ENCODE measurements around the gene MYO5A. TPM values are rescaled to one million over a fixed set of nuclear protein-coding genes. Genes with fewer than 3 reads are reported as not detected.

The MYO5A gene
- total RNA-seq, 1 experiment from 2014 or later: 21.8 TPM

DNA sequence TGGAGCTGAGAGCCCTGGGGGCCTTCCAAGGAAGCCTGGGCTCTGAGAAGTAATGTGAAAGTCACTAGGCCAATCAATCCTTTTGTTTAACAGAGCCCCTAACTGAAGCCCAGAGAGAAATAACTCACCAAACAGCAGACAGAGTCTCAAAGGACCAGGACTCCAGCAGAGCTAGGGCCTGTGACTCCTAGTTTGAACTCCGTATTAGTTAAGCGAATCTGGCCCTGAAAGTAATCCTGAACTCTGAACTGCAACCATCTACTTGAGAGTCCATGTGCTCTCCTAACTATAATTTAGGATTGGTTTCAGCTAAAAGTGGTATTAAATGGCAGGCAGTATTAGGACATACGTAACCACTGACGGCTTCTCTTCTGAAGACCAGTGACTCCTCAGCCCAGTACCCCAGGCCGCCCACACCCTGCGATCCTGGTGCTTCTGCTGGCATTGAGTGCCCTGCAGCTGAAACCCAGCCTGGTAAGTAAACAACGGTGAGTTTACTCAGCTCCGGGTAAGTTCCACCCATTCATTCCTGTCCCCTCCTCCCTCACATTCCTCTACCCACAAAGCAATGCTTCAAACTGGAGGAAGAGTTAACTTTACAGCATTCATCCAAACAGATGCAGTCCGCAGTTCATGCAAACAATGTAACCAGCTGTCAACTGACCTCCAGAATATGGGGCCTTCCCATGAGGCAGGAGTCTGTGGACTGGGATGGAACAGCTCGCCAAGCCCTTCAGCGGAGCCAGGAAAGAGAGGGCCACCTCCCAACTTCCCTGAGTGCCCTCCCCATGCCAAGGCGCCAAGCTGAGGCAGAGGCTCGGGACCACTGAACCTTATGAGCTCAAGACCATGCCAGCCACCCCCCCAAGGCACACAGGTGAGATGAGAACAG, 240.4 kb downstream of the MYO5A start:
- Mint-ChIP-seq H3K9me3 (peaks cover 13 to 23% of the 10 kb centered on the region in 2 experiments; a peak in 4 of 5 replicates), H3K27me3 (ENCODE audit: low read depth) (no peaks in the 10 kb centered on the region), H3K27ac (peak overlapping the region; percentile 36 to 81 (median 44); a peak in 4 of 7 replicates), H3K4me3 (no peak overlapping the region), H3K36me3 (ENCODE audit: insufficient read depth in 1 of 3, low read depth in 3 of 3) (peaks cover 35 to 49% (median 41%) of the 10 kb centered on the region in 3 experiments), H3K4me1 (peaks cover 37 to 42% of the 10 kb centered on the region in 2 experiments)
- Histone ChIP-seq H3K18ac (ENCODE audit: insufficient read length, low read depth, low read length) (no peak overlapping the region), H3K14ac (ENCODE audit: insufficient read depth, low read length) (no peak overlapping the region), H3K4ac (ENCODE audit: low read depth, low read length) (no peak overlapping the region), H3K27me3 (ENCODE audit: insufficient read depth, low read length) (no peaks in the 10 kb centered on the region), H4K20me1 (ENCODE audit: control insufficient read depth, insufficient read depth, insufficient read length) (no peaks in the 10 kb centered on the region), H3K79me2 (ENCODE audit: insufficient read depth, low read length) (peaks cover 4% of the 10 kb centered on the region; the same call in 1 of the 2 replicates), H3T11ph (ENCODE audit: low read length) (no peak overlapping the region), H3K79me1 (ENCODE audit: insufficient read depth, low read depth, low read length, poor library complexity, severe bottlenecking) (no peaks in the 10 kb centered on the region), H3K23ac (ENCODE audit: insufficient read length, low read depth, low read length) (no peak overlapping the region), H3K23me2 (ENCODE audit: insufficient read length, low read depth, low read length, poor library complexity, severe bottlenecking) (no peaks in the 10 kb centered on the region), H4K5ac (ENCODE audit: insufficient read length, low read depth, low read length) (no peak overlapping the region), H2AK5ac (ENCODE audit: insufficient read length, low read length) (no peak overlapping the region), H3K27ac (ENCODE audit: insufficient read length, low read depth, low read length) (no peak overlapping the region), H2AFZ (ENCODE audit: low read length) (no peak overlapping the region), H2BK12ac (ENCODE audit: insufficient read length, low read depth, low read length) (no peak overlapping the region), H3K9me3 (ENCODE audit: control insufficient read depth, low read depth, low read length) (no peaks in the 10 kb centered on the region), H3K9ac (ENCODE audit: extremely low read depth, insufficient read length, low read length) (no peak overlapping the region), H3K56ac (ENCODE audit: insufficient read length, low read depth, low read length) (no peak overlapping the region), H2BK120ac (ENCODE audit: low read depth, low read length, poor library complexity, severe bottlenecking) (no peak overlapping the region), H2BK15ac (ENCODE audit: low read depth, low read length) (no peak overlapping the region), H2BK5ac (ENCODE audit: insufficient read length, low read length) (no peak overlapping the region), H3K4me1 (ENCODE audit: insufficient read depth, low read length) (peaks cover 6% of the 10 kb centered on the region; the same call in 1 of the 2 replicates), H4K91ac (ENCODE audit: insufficient read length, low read depth, low read length) (no peak overlapping the region), H3K4me2 (ENCODE audit: insufficient read depth, insufficient read length, low read length) (no peak overlapping the region), H4K8ac (replicated peaks; ENCODE audit: insufficient read length, low read depth, low read length) (no peak overlapping the region), H2BK20ac (ENCODE audit: low read depth, low read length, poor library complexity, severe bottlenecking) (no peak overlapping the region)
- TF ChIP-seq, protein P1, sequence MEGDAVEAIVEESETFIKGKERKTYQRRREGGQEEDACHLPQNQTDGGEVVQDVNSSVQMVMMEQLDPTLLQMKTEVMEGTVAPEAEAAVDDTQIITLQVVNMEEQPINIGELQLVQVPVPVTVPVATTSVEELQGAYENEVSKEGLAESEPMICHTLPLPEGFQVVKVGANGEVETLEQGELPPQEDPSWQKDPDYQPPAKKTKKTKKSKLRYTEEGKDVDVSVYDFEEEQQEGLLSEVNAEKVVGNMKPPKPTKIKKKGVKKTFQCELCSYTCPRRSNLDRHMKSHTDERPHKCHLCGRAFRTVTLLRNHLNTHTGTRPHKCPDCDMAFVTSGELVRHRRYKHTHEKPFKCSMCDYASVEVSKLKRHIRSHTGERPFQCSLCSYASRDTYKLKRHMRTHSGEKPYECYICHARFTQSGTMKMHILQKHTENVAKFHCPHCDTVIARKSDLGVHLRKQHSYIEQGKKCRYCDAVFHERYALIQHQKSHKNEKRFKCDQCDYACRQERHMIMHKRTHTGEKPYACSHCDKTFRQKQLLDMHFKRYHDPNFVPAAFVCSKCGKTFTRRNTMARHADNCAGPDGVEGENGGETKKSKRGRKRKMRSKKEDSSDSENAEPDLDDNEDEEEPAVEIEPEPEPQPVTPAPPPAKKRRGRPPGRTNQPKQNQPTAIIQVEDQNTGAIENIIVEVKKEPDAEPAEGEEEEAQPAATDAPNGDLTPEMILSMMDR (conservative IDR thresholded peaks at IDR 0.05): no peak
- DNase-seq: no peak
- no CpG with 5 or more reads among the region's 13 CpGs for WGBS (ENCODE audit: extremely low coverage, insufficient read length, low lambda C conversion rate)
